Suprapubic skin (tissue), 4 donors: ENCODE results near the gene PDRG1. TPM values are rescaled to one million over a fixed set of nuclear protein-coding genes. Genes with fewer than 3 reads are reported as not detected.

Experiments used
- DNase-seq, 2 donors: peaks; one replicate each; pipeline ENCODE4 v3.0.0-alpha.2; 2019; ENCODE audit warnings: low spot score in 2 of 2
- H3K27ac ChIP-seq: fragments of 200-600 bp; sonication (generic); one replicate; pipeline ENCODE4 v1.5.1; 2019
- H3K27me3 ChIP-seq: fragments of 200-600 bp; sonication (generic); one replicate; pipeline ENCODE4 v1.5.1; 2019
- H3K36me3 ChIP-seq: fragments of 200-600 bp; sonication (generic); one replicate; pipeline ENCODE4 v1.5.1; 2019
- H3K4me1 ChIP-seq: fragments of 200-600 bp; sonication (generic); one replicate; pipeline ENCODE4 v1.5.1; 2019
- H3K4me3 ChIP-seq: fragments of 200-600 bp; sonication (generic); one replicate; pipeline ENCODE4 v1.5.1; 2019; ENCODE audit warnings: mild to moderate bottlenecking
- H3K9me3 ChIP-seq: fragments of 200-600 bp; sonication (generic); one replicate; pipeline ENCODE4 v1.5.1; 2019
- CTCF ChIP-seq, 2 donors: fragments of 200-600 bp in 1 of 2; fragments of 450-650 bp in 1 of 2; sonication (generic) in 1 of 2; IDR thresholded peaks; one replicate each; pipeline ENCODE4 v1.5.1; 2016 to 2019; ENCODE audit warnings: antibody characterized with exemption in 2 of 2, mild to moderate bottlenecking in 1 of 2, moderate library complexity in 1 of 2
- EP300 ChIP-seq: sonication (generic); formaldehyde crosslinking; IDR thresholded peaks from one replicate; pipeline ENCODE4 v1.6.1; 2017; ENCODE audit warnings: antibody characterized with exemption
- POLR2A ChIP-seq, 2 donors: fragments of 450-650 bp; IDR thresholded peaks; one replicate each; pipeline ENCODE4 v1.6.1; 2017; ENCODE audit warnings: antibody characterized with exemption in 2 of 2, mild to moderate bottlenecking in 2 of 2, moderate library complexity in 2 of 2
- POLR2AphosphoS5 ChIP-seq, 3 donors: sonication (generic); formaldehyde crosslinking; IDR thresholded peaks; one replicate each; pipeline ENCODE4 v1.6.1; 2017; ENCODE audit warnings: antibody characterized with exemption in 3 of 3
- WGBS: methylation state at CpG from one replicate; pipeline ENCODE4 v1.1.5; 2018; 5-methylcytosine and 5-hydroxymethylcytosine counted together
- total RNA-seq, 4 donors: library from RNA; depleted of rRNA; stranded (reverse); fragments of >200 nt; gene quantifications; one replicate each; pipeline ENCODE4 v1.1.0, GENCODE V29; 2016

Gene PDRG1
- total RNA-seq, result 10 to 100 TPM in 1 of 4 donors, 1 to 10 TPM in 3; 5.1 to 12.3 (median 7.8) TPM

DNA sequence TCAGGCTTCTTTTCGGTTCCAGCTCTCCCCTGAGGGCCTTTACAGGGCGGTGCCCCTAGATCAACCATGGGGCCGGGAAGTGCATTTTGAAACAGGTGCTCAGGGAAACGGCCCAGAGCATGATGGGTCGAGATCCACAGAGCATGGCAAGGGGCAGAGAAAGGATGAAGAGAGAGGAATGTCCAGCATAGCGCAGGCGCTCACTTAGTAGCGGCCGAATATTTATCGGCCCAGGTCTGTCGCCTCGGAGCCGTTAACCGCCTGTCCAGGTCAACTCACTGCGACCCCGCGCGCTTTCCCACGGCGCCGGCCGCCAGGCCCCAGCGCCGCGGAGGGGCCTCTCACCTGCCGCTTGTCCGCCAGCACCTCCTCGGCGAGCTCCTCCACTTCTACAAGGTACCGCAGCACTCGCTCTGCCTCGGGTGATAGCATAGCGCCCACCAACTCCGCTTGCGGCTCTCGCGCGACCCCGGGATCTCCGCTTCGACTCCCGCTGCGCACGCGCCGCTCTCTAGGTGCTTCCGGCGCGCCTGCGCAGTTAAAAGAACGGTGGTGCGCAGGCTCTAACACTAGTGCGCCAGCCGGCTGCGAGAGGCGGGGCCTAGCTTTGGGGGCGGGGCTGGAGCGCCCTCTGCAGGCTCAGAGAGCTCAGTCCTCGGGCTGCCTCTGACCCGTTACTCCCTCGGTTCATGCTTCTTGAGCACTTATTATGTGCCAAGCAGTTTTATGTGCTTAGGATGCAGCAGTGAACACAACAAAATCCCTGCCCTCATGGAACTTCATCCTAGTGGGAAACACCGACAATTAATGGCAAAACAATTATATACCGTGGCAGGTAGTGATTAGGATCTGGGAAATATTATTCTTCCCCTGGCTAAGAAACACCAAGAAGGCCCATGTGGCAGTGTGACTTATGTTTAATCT, at the start of gene PDRG1:
PDRG1 (minus strand) TSS at position 517 of the 924 bp plus-strand sequence; CDS start at position 432, 85 bp downstream.
- Histone ChIP-seq H3K27ac (peak within 1 kb of the TSS; percentile 35), H3K4me1 (peaks cover 17% of the 10 kb centered on the region), H3K9me3 (no peaks in the 10 kb centered on the region), H3K27me3 (peaks cover 19% of the 10 kb centered on the region), H3K36me3 (peaks cover 24% of the 10 kb centered on the region), H3K4me3 (peak within 1 kb of the TSS; percentile 89)
- peak; percentile 95 to 96 for DNase-seq
- TF ChIP-seq CTCF (IDR thresholded peaks at IDR 0.05) (peak; percentile 56 to 97), POLR2A (IDR thresholded peaks at IDR 0.05) (peak in 1 of 2 donors; percentile 27), POLR2AphosphoS5 (IDR thresholded peaks at IDR 0.05) (peak in 1 of 3 donors; percentile 4), EP300 (no peak)
- WGBS, result under 1% methylated on average over 37 of the region's 63 CpGs

GRCh38 chr20:31998246-31998645, 46.4 kb upstream of the PDRG1 start:
- peaks cover 38% of the 10 kb centered on the region for H3K27me3 ChIP-seq
- no peak for DNase-seq

DNA sequence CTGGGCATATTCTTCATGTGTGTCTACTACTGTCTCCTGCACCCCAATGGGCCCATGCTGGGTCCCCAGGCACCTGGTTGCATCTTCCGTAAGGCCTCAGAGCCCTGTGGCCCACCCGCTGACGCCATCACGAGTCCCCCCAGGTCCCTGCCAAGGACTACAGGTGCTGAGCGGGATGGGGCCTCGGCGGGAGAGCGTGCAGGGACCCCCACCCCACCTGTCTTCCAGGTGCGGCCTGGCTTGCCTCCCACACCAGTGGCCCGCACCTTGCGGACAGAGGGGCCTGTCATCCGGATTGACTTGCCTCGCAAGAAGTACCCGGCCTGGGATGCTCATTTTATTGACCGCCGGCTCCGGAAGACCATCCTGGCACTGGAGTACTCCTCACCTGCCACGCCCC, 45.1 kb upstream of the PDRG1 start:
- 98% methylated on average over 9 of the region's 18 CpGs for WGBS
- TF ChIP-seq POLR2AphosphoS5 (IDR thresholded peaks at IDR 0.05) (no peak), EP300 (no peak), POLR2A (IDR thresholded peaks at IDR 0.05) (no peak), CTCF (IDR thresholded peaks at IDR 0.05) (no peak)

More at GRCh38 chr20:31998246-31998645, 46.4 kb upstream of the PDRG1 start:
- no peak for TF ChIP-seq POLR2AphosphoS5 (IDR thresholded peaks at IDR 0.05)
- TF ChIP-seq CTCF (IDR thresholded peaks at IDR 0.05), result no peak
- no peak for TF ChIP-seq EP300
- no peak for TF ChIP-seq POLR2A (IDR thresholded peaks at IDR 0.05)
- Histone ChIP-seq H3K4me3 (no peak overlapping the region), H3K4me1 (peaks cover 3% of the 10 kb centered on the region), H3K36me3 (no peaks in the 10 kb centered on the region), H3K9me3 (no peaks in the 10 kb centered on the region), H3K27ac (no peak overlapping the region)
- 60% methylated on average over 2 of the region's 2 CpGs for WGBS

GRCh38 chr20:31992086-31992485, 40.2 kb upstream of the PDRG1 start:
- H3K27me3 ChIP-seq, result peaks cover 41% of the 10 kb centered on the region
- no peak for DNase-seq
- H3K9me3 ChIP-seq, result no peaks in the 10 kb centered on the region
- H3K4me3 ChIP-seq, result no peak overlapping the region
- WGBS, result 73% methylated on average over 2 of the region's 2 CpGs
- H3K36me3 ChIP-seq, result no peaks in the 10 kb centered on the region
- H3K4me1 ChIP-seq, result peaks cover 3% of the 10 kb centered on the region
- TF ChIP-seq CTCF (IDR thresholded peaks at IDR 0.05) (no peak), POLR2AphosphoS5 (IDR thresholded peaks at IDR 0.05) (no peak), POLR2A (IDR thresholded peaks at IDR 0.05) (no peak), EP300 (no peak)
- no peak overlapping the region for H3K27ac ChIP-seq

More for the DNA sequence above, 45.1 kb upstream of the PDRG1 start:
- Histone ChIP-seq H3K4me1 (peaks cover 3% of the 10 kb centered on the region), H3K4me3 (no peak overlapping the region), H3K27ac (no peak overlapping the region), H3K27me3 (peaks cover 42% of the 10 kb centered on the region), H3K9me3 (no peaks in the 10 kb centered on the region), H3K36me3 (no peaks in the 10 kb centered on the region)
- DNase-seq, result no peak

DNA sequence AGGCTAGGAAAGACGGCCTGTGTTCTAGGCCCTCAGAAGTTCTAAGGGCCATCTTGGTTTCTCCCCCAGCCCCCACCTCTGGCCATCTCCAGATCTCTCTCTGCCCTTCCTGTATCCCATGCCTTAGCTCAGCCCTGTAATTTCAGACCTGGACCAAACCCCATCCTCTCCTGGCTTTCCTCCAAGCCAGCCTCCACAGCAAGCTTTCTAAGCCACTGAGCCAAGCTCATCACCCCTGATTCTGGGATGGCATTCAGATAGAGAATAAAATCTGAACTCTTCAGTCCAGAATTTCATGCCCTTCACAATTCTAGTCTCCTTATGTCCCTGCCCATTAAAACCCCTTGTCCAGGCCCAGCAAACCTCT, 39.5 kb upstream of the PDRG1 start:
- no peaks in the 10 kb centered on the region for H3K9me3 ChIP-seq
- no peak overlapping the region for H3K27ac ChIP-seq
- H3K36me3 ChIP-seq, result no peaks in the 10 kb centered on the region
- H3K4me3 ChIP-seq, result no peak overlapping the region
- peaks cover 3% of the 10 kb centered on the region for H3K4me1 ChIP-seq
- no peak for TF ChIP-seq EP300
- TF ChIP-seq POLR2AphosphoS5 (IDR thresholded peaks at IDR 0.05), result no peak
- WGBS, result 42% methylated on average over 1 of the region's 1 CpG
- H3K27me3 ChIP-seq, result peaks cover 35% of the 10 kb centered on the region
- no peak for DNase-seq
